ENCODE measurements around the gene RALBP1.

The RALBP1 gene

DNA sequence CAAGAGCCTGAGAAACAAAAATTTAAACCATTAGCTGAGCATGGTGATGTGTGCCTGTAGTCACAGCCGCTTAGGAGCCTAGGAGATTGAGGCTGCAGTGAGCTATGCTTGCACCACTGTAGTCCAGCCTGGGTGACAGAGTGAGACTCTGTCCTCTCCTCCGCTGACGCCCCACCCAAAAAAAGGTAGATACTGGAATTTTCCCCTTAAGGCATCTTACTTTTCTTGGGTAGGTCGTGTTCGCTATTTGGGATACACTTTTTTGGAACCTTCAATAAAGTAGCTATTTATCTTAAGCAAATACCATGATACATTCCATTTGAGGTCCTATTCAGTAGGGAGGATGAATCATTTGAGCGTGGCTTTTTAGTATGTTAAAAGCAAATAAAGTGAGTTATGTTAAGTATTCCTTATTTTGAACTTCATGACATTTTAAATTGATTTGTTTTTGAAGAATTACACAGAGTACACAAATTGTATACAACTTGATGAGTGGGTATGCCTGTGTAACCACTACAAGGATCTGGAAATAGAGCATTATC, 38.7 kb downstream of the RALBP1 start:
- DNase-seq = peak; percentile 66

DNA sequence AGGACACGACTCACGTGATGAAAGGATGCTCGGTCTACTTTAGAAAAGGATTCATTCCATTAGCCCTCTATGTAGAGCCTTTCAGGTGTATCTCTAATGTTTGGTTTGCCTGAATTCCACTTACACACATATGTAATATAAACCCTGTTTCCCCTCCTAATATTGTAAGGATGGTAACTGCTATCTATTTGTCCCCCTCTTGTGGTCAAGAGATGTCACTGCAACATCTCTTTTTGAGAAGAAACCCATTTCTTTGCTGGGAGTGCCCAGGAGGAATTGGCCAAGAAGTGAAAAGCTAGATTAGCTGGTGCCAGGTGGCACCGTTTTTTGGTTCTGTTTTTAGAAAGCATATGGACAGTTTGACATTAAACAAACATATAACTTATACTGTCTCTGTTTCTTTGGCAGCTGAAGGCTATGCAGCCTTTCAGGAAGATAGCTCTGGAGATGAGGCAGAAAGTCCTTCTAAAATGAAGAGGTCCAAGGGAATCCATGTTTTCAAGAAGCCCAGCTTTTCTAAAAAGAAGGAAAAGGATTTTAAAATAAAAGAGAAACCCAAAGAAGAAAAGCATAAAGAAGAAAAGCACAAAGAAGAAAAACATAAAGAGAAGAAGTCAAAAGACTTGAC, 41.2 kb downstream of the RALBP1 start:
- peak; percentile 46 for DNase-seq

DNA sequence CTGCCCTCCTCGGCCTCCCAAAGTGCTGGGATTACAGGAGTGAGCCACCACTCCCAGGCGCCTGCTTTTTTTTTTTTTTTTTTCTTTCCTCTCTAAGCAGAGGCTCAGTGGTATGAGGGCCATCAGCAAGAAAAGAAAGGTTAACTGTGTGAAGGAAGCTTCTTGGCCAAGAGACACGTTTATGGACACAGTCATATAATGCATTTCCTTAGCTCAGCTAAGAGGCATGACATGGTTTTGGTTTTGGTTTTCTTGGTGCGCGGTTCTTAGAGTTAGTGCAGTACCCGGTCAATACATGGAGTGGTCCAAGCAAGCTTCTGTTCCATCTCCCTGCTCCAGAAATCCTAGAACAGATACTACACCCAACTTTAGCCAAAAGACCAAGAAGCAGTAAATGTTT, 42.6 kb downstream of the RALBP1 start:
- no peak for DNase-seq

DNA sequence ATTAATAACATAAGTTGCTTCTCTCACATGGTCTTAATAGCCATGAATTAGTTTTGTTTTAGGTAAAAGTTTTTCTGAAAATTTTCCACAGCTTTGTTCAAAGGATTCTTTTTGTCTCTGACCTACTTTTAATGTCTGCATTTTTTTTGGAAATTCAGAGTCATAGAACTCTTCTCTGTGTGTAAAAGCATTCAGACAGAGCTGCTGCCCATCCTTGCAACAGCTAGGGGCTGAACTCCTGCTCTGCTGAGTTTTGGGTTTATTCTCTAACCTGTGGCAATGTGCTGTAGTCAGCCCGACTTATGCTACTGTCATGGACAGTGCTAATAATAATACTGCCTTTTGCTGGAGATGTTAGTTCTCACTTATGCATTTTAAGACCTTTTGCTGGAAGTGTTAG, 44.1 kb downstream of the RALBP1 start:
- DNase-seq = no peak

DNA sequence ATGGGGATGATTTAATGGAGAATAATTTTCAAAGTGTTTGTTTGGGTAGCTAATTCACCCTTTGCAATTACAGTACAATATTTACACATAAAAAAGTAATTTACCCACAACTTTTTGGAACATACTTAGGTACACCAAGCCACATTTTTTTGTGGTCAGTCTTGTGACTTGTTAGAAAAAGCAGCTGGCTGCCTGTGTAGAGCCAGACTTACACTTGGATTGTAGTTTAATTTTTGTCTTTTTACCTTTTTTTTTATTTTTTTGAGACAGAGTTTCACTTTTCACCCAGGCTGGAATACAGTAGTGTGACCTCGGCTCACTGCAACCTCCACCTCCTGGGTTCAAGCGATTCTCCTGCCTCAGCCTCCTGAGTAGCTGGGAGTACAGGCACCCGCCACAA, 45.4 kb downstream of the RALBP1 start:
- no peak for DNase-seq

DNA sequence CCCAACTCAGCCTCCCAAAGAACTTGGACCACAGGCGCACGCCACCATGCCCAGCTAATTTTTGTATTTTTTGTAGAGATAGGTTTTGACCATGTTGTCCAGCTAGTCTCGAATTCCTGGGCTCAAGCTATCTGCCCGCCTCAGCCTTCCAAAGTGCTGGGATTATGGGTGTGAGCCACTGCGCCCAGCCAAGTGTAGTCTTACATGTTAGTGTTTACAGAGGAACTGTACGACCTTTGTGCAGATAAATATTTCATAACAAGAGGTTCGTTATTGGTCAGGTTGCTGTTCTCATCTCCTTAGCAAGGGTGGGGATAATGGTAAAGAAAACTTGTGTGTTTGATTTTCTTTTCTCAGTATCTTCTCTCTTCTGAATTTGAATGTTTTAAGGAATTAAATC, 46.5 kb downstream of the RALBP1 start:
- no peak for DNase-seq

DNA sequence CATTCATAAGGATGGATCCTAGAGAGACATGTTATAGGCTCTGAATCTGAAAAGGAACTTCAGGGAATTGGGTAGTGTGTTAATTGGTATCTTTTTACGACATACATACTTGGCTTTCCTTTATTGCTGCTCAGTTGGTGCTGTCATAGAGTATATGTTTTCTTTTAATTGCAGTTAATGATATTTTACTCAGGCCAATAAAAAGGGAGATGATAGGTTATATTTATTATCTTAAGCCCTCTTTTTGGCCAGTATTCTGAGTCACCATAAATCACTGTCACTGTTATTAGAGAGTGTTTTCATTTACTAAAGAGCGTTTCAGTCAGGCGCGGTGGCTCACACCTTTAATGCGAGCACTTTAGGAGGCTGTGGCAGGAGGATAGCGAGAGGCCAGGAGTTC, 47.6 kb downstream of the RALBP1 start:
- DNase-seq = no peak

DNA sequence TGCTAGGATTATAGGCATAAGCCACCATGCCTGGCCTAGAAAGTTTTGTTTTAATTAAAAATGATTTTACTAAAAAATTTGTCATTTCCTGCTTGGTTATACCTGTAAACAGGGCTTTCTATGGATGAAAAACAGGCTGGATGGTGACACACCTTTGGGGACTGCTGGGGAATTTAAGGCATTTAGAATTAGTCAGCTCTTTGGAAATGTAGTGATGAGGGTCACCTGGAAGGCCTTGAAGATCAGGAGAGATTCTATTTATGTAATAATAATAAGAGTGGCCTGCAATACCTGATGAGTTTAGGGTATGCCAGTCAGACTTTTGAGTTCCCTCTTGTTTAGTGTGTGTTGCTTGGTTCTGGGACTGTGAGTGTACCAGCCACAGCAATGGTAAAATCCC, 51.1 kb downstream of the RALBP1 start:
- DNase-seq = no peak

DNA sequence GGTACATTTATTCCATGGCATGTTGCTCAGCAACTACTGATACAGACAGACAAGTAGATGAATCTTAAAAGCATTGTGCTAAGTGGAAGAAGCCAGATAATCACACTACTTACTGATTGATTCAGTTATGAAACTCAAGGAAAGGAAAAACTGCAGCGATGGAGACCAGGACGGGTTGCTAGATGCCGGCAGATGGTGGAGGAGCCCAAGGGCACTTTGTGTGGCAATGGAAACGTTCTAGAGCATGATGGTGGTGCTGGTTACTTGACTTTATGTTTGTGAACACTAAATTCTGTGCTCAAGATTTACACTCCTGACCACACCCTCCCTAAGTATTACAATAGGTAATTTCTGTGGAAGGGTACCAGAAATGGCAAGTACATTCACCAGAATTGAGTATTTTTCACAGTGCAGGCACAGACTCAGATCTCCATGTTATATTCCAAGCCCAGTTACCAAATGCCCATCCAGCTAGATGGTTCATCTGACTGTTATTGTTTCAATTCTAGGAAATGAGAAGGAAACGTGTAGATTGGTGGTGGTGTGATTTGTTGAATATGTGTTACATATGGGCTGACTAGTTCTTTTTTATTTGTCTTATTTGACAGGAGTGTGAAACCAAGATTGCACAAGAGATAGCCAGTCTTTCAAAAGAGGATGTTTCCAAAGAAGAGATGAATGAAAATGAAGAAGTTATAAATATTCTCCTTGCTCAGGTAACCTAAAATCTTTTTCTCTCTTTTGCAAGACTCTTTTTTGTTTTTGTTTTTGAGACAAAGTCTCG, 55.1 kb downstream of the RALBP1 start:
- no peak for DNase-seq

DNA sequence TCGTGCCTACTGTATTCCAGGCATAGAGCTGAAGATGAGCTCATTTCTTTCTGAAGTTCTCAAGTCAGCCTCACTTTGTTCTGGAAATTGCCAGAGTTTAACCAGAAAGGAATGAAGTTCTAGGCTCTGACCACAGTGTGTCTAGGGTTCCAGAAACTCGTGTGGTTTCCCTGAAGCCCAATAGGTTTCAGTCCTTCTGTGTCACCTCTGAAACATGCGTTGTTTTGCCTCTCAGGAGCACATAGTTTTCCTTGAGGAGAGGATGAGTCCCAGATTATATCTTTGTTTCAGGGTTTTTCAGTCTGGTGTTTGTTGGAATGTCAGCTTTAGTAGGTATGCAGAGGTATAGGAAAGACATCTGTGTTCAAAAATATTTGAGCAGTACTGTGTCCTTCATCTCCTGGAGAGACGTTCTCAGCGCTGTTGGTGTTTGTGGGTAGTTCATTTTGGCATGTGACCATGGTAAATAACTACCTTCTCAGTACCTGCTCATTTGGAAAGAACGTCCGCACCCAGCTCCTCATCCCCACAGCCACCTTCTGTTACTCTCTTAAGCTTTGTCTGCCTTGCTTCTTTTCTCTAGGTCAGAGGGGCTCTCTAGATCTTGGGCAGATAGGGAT, 56.6 kb downstream of the RALBP1 start:
- peak; percentile 41 for DNase-seq

DNA sequence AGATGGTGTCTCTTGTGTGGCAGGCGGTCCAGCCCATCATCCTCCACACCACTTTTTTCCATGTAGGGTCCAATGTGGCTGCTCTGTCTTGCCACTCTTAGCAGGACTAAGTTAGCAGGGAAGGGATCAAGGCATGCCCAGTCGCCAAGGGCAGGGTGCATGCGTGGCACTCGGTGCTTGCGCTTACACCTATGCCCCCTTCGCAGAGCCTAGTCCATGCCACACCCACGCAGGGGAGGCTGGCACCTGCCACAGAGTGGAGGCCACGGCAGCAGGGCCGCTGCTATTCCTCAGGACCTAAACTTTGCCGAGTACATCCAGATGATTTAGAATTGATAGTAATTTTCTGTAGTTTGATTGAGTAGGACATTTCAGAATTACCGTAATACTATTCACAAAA, 59.5 kb downstream of the RALBP1 start:
- DNase-seq = no peak

DNA sequence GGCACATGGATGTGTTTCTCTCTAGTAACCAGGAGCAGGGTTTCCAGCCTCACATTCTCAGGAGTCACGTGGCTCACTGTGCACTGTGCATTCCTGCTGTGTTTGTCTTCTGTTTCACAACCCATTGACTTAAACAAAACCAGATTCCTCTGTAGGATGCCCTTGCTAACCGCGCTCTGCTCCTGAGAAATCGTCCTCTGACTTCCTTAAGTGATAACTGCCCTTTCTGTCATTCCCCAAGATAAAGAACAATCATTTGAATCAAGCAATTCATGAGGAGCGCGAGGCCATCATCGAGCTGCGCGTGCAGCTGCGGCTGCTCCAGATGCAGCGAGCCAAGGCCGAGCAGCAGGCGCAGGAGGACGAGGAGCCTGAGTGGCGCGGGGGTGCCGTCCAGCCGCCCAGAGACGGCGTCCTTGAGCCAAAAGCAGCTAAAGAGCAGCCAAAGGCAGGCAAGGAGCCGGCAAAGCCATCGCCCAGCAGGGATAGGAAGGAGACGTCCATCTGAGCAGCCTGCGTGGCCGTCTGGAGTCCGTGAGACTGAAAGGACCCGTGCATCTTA, 60.2 kb downstream of the RALBP1 start:
- DNase-seq = peak; percentile 93

DNA sequence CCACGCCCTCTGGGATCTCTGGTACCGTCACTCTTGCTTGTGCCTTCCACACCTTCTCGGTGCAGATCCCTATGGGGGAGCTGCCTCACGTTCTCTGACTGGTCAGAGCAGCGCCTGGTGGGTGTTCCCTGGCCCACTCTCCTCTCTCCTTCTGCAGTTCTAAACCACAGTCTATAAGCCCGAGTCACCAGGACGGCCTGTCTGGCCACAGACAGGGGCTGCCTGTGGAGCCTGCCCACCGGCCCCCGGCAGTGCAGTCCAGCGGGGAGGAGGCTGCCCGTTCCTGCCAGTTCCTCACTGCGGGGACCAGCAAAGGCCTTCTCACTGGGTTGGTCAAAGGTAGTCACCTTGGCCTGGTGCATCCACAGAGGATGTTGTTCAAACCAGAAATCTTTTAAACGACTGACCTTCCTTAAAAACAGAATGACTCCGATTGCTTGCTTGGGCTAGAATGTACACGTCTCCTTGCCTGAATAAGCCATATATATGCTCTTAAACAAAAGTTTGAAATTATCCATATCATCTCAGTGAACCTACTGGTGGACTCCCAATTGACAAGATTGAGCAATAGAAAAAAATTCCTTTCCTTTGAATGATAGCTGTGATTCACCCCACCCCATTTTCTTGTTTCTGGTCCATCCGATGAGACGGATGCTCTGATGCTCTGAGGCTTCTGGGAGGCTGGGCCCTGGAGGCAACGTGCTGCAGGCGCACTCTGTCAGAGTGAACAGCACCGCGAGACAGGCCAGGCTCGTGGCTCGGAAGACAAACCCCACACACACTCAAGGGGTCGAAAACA, 61.2 kb downstream of the RALBP1 start:
- peak; percentile 86 for DNase-seq

DNA sequence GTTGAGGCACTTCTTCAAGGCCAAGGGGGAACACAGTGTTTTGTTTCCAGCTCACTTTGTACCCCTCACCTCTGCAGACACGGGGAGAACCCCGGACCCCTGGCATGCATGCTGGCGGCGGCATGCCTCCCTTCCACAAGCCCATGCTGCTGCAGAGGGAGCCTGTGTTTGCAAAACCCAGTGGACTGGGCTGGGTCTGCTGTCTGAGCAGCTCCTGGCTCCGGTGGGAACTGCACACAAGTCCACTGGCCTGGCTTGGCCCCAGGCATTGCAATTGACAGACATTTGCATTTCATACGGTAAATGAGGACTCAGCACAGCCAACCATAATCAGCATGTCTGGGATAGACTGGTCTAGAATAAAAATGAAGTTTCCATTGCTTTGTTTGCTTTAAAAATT, 62.4 kb downstream of the RALBP1 start:
- no peak for DNase-seq

DNA sequence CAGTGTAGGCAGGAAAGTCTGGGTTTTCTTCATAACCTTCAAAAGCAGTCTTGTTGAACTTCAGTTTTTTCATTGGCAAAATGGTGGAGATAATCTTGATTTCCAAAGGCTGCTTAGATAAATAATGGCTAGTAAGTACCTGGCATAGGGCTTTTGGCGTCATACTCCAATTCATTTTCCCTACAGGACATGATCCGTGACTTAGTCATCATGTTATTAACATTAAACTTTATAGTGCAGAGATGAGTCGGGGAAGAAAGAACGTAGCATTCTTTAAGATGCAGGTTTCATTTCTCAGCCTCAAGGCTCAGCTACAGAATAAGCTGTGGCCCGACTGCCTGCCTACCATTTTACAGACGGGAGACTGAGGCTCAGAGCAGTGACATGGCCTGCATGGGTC, 64.0 kb downstream of the RALBP1 start:
- peak; percentile 85 for DNase-seq

DNA sequence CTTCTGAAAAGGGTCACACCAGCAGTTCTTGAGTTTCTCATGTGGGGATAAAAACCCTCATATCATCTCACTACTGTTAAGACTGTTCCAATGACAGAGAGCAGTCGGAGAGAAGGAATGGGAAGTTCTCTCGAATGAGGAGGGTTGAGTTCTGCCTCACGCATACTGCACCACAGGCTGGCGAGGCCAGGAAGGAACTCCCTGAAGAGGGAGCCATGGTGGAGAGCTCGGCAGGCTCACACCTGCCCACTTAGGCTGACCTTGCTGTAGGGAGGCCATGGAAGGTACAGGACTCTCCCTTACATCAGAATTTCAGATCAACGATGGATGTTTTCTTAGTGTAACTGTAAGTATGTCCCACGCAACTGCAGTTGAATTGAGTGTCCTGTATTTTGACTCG, 64.6 kb downstream of the RALBP1 start:
- no peak for DNase-seq

DNA sequence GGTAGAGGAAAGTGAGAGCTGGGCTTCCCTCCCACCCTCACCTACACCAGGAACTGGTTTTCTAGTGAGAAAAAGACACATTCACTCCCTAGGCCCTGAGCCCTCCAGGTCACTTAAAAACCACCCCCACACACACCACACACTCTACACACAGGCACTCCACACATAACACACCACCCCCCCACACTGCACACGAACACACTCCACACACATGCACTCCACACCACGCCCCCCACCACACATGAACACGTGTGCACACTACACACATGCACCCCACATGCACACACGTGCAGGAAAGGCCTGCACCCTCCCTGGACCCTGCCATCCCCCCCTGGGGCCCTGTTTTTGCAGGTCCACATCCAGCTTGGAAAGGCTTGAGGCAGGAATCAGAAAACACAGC, 67.6 kb downstream of the RALBP1 start:
- no peak for DNase-seq

DNA sequence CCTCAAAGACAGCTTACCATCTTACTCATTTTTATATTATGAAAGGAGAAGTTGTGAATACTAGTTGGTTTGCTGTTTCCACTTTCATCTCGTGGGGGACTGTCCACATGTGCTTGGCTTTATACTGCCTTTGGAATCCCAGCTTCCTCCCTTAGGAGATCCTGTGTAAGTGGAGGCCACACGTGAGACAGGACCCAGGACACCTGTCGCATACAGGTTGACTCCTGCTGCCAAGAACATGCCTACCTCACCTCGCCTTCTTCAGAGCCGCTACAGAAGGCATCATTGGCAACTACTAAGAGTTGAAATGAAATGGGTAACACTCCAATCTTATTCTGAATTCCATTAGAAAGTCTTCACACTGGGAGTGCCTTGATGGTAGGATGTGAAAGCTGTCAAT, 69.7 kb downstream of the RALBP1 start:
- DNase-seq = no peak

DNA sequence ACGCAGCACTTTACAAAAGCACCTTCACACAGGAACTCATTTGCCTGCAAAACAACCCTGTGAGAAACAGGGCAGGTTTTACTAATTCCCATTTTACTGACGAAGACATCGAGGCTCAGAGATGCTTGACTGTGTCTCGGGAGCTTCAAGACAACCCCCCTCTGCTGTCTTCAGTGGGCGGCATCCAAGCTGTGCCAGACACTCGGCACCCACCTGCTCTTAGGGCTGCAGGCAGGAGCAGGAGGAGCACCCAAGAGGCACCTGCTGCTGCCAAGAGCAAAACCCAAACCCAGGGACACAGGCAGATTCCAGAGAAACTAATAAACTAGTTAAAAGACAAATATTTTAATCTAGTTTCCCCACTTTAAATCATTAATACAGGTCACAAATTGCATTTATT, 71.2 kb downstream of the RALBP1 start:
- no peak for DNase-seq

DNA sequence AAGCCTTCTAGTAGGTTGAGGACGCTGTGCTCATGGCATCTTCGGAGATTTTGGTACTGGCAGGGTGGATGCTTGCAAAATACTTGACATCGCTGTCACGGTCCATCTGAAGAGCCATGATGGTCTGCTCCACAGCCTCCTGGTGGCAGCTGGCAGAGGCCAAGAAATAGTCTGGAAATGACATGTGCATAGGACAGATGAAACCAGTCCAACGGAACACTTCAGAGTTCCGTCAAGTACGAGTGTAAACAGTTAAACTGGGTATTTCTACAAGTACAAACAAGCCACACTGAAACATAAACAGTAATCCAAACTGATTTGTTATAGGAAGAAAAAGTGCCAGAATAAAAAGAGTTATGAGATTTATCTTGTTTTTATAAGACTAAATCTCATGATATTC, 72.5 kb downstream of the RALBP1 start:
- no peak for DNase-seq

DNA sequence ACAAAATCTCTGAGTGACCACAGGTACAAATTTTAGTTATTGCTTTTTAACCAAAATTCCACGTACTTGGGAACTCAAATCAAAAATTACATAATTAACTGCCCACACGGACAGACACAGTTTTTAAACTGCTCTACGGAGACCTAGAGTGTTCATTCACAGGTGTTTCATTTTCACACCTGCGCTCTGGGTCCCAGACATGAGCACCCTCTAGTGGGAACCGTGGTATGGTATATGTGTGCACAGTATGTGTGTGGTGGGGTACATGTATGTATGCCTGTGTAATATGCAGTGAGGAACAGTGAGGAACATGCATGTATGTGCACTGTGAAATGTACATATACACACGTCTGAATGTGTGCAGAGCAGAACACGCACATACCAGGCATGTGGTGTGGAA, 74.1 kb downstream of the RALBP1 start:
- DNase-seq = no peak

DNA sequence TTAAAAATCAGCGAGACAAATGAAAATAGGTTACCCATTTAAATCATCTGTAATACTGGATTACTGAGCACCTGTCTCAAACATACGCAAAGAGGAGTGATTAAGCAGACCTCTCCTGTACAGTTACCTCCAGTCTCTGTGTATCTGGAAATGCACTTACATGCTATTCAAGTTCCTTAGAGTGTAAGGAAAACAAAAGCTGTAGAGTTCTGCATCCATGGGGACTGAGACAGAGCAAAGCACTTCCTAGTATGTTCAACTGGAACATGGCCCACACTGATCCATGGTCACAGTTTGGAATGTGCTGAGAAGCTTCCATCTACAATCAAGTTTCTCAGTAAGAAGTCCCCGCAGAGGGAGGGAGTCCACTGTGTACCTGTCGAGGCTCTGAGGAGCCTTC, 75.1 kb downstream of the RALBP1 start:
- no peak for DNase-seq

DNA sequence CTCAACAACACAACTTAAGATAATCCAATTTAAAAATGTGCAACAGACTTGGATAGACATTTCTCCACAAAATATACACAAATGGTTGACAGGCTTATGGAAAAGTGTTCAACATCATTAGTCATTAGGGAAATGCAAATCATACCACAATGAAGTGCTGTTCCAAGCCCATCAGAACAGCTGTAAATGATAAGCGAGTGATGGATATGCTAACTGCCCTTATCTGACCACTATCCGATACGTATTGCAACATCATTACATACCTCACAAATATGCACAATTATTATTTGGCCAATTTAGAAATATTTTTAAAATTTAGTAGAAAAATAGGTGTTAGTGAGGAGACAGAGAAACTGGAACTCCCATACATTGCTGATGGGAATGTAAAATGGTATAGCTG, 76.9 kb downstream of the RALBP1 start:
- no peak for DNase-seq

Measured in EL (cell line).